Amniotic epithelial cell (primary cell): ENCODE data around the gene PPP6R2.

Source experiments
- DNase-seq: peaks from one replicate; pipeline ENCODE4 v3.0.0-alpha.2; 2010; ENCODE audit warnings: low read depth

PPP6R2 gene

DNA sequence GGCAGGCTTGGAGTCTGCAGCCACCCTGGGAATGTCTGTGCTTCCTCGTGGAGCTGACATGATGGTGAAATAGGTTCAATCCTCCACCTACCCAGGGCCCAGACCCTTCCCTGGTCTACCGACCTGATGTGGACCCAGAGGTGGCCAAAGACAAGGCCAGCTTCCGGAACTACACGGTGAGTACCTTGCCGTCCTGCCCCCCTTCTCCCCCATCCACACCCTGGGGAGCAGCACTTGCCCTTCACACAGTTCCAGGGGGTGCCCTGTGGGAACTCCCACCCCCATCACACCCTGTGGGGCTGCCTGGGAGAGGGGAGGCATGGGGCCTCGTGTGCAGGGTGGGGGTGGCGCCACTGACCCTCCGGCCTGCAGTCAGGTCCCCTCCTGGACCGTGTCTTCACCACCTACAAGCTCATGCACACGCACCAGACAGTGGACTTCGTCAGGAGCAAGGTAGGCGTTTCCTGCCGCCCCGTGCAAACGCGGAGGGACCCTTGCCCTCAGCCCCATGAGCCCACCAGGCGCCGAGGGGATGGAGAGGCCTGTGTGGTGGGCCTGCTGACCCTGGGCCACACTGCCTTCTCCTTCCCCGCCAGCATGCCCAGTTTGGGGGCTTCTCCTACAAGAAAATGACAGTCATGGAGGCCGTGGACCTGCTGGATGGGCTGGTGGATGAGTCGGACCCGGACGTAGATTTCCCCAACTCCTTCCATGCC lies 144.3 kb downstream of the PPP6R2 start:
- DNase-seq: no peak

DNA sequence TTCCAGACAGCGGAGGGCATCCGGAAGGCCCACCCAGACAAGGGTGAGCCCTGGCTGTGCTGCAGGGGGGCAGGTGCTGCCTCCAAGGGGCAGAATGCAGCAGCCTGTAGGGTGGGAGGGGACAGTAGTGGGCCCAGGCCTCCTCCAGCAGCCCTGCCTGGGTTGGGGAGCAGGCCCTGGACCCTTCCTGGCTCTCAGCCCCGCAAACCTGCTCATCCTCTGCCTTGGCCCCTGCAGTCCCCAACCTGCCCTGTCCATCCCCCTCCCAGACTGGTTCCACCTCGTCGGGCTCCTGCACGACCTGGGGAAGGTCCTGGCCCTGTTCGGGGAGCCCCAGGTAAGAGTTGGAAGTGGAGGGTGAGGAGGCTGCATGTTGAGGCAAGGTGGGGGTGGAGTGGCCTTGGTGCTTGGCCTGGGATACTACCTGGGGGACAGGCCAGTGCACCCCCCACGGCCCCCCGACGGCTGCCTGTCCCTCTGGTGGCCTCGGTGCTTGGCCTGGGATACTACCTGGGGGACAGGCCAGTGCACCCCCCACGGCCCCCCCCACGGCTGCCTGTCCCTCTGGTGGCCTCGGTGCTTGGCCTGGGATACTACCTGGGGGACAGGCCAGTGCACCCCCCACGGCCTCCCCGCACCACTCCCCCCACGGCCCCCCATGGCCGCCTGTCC lies 145.0 kb downstream of the PPP6R2 start:
- DNase-seq: no peak

DNA sequence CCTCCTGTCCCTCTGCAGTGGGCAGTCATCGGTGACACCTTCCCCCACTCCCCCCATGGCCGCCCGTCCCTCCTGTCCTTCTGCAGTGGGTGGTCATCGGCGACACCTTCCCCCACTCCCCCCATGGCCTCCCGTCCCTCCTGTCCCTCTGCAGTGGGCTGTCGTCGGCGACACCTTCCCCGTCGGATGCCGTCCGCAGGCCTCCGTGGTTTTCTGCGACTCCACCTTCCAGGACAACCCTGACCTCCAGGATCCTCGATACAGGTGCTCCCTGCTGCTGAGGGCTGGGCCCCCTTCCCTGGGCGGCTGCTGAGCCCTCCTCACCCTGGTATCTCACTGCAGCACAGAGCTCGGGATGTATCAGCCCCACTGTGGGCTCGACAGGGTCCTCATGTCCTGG lies 145.8 kb downstream of the PPP6R2 start:
- DNase-seq: no peak

DNA sequence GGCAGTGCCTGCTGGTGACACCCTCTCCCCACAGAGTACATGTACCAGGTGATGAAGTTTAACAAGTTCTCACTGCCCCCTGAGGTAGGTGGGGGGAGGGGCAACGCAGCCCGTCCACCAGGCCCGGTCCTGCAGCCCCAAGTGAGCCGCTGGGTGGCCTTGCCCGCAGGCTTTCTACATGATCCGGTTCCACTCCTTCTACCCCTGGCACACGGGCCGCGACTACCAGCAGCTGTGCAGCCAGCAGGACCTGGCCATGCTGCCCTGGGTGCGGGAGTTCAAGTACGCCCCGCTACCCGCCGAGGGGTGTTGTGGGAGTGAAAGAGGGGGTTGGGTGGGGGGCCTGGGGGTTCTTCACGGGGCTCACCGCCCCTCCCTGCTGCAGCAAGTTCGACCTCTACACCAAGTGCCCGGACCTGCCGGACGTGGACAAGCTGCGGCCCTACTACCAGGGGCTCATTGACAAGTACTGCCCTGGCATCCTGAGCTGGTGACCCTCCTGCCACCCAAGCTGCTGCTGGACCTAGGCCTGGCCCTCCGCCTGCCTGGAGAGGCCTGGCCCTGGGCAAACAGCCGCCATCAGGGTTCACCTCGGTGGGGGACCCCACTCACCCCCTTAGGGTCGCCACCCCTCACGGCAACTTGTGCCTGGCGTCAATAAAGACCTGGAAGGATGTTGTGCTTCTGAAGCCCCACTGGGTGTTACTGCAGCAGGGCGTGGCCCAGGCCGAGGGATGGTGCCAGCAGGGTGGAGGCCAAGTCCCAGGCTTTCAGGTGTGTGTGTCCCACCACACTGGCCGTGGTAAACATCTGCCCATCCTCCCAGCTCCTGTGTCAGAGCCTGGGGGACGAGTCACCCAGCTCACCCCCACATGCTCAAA lies 146.5 kb downstream of the PPP6R2 start:
- DNase-seq: no peak

DNA sequence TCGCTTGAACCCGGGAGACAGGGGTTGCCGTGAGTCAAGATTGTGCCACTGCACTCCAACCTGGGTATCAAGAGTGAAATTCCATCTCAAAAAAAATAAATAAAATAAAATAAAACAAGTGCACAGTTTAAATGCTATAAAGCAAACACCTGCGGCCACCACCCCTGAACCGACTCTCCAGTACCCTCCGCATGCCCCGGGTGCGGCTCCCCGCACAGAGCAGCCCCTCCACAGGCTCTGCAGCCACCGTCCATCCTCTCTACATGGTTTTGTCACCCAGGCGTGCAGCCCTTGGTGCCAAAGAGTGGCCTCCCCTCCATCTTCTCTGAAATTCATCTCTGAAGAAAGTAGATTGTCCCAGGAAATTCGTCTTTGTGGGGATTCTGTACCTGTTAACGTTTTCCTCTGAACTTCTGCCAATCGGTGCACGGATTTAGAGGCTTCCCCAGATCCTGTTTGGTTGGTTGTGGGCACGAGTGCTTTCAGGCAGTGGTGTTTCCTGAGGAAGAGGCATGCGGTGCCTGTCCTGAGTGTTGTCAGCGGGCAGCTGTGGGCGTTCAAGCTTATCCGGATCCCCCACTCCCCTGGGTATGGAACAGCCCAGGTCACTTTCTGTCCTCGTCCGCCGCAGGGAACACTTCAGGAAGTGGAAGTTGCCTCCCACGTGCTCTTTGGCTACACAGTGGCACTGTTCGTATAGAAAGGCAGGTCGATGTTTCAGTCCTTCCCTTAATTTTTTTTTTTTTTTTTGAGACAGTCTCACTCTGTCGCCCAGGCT lies 147.6 kb downstream of the PPP6R2 start:
- no peak for DNase-seq
